NCI-H2196 treated with DMSO at 0.1 percent for 48 hours (cell line): ENCODE measurements around the gene KLF7.

Experiments used
- DNase-seq: peaks from one replicate; lab custom pipeline; 2025; ENCODE audit not compliant: unreplicated experiment; lab: John Stamatoyannopoulos, UW

Gene KLF7

GRCh38 chr2:207165121-207166038 is at the start of gene KLF7:
TSS of gene KLF7 (minus strand) at chr2:207165948. CDS start at chr2:207165568, 380 bp downstream.
- no peak for DNase-seq

GRCh38 chr2:207215308-207215707 is 49.6 kb upstream of the KLF7 start:
- no peak for DNase-seq

GRCh38 chr2:207214446-207214845 is 48.7 kb upstream of the KLF7 start:
- no peak for DNase-seq

- no peak for DNase-seq
Measured at GRCh38 chr2:207206011-207206410, 40.3 kb upstream of the KLF7 start.

GRCh38 chr2:207205173-207205957 is 39.6 kb upstream of the KLF7 start:
- no peak for DNase-seq

GRCh38 chr2:207203056-207203455 is 37.3 kb upstream of the KLF7 start:
- DNase-seq: no peak

- no peak for DNase-seq
Measured at GRCh38 chr2:207202645-207203044, 36.9 kb upstream of the KLF7 start.

- DNase-seq: no peak
Measured at GRCh38 chr2:207201416-207201815, 35.7 kb upstream of the KLF7 start.

- no peak for DNase-seq
Measured at GRCh38 chr2:207200136-207200535, 34.4 kb upstream of the KLF7 start.

GRCh38 chr2:207194028-207194427 is 28.3 kb upstream of the KLF7 start:
- no peak for DNase-seq

GRCh38 chr2:207188626-207189419 is 23.1 kb upstream of the KLF7 start:
- peak; percentile 20 for DNase-seq

- no peak for DNase-seq
Measured at GRCh38 chr2:207185372-207185771, 19.6 kb upstream of the KLF7 start.

- no peak for DNase-seq
Measured at GRCh38 chr2:207184768-207185167, 19.0 kb upstream of the KLF7 start.

GRCh38 chr2:207184348-207184747 is 18.6 kb upstream of the KLF7 start:
- no peak for DNase-seq

- no peak for DNase-seq
Measured at GRCh38 chr2:207183506-207183905, 17.8 kb upstream of the KLF7 start.

- no peak for DNase-seq
Measured at GRCh38 chr2:207182911-207183310, 17.2 kb upstream of the KLF7 start.

- DNase-seq: no peak
Measured at GRCh38 chr2:207181526-207182274, 16.0 kb upstream of the KLF7 start.

GRCh38 chr2:207180741-207181140 is 15.0 kb upstream of the KLF7 start:
- no peak for DNase-seq

GRCh38 chr2:207176247-207176646 is 10.5 kb upstream of the KLF7 start:
- DNase-seq: no peak

GRCh38 chr2:207173641-207174040 is 7.9 kb upstream of the KLF7 start:
- no peak for DNase-seq
